PC-3 (cell line): ENCODE results near the gene GPR156. TPM values are rescaled to one million over a fixed set of nuclear protein-coding genes. Genes with fewer than 3 reads are reported as not detected.

Experiments
- ATAC-seq: fragments of 200-7000 bp; cut with Tn5 transposase; 2 replicates; pipeline ENCODE4 v1.9.1; 2020; ENCODE audit warnings: mild to moderate bottlenecking, moderate library complexity
- BruUV-seq: library from RNA; stranded (reverse); fragments of 400-500 nt; replicated peaks from 2 replicates; lab custom pipeline; 2021; lab: Mats Ljungman, UMichigan
- CTCF ChIA-PET: fragments of 300-600 bp; sonication (Branson Sonifier 250); formaldehyde crosslinking; loops from one replicate; lab custom pipeline; 2022; ENCODE audit warnings: antibody characterized with exemption; lab: Charles Lee
- POLR2A ChIA-PET: fragments of 300-600 bp; sonication (Branson Sonifier 250); formaldehyde crosslinking; loops from one replicate; lab custom pipeline; 2022; ENCODE audit warnings: antibody characterized with exemption; ENCODE audit not compliant: unreplicated experiment; lab: Charles Lee
- DNase-seq: peaks from one replicate; pipeline ENCODE4 v3.0.0-alpha.2; 2015
- H2AFZ ChIP-seq: fragments of 300-600 bp; sonication (generic); 2 replicates; pipeline ENCODE4 v1.6.0; 2016; ENCODE audit warnings: antibody characterized with exemption, low read length
- H3F3A ChIP-seq: fragments of 300-600 bp; sonication (generic); one replicate; pipeline ENCODE4 v1.6.0; 2017; ENCODE audit warnings: antibody characterized with exemption, low read length, control low read depth, mild to moderate bottlenecking; ENCODE audit not compliant: unreplicated experiment
- H3K27ac ChIP-seq: fragments of 300-600 bp; sonication (generic); 2 replicates; pipeline ENCODE4 v1.5.1; 2016; ENCODE audit warnings: mild to moderate bottlenecking, low read length
- H3K27me3 ChIP-seq: fragments of 300-600 bp; sonication (generic); 2 replicates; pipeline ENCODE4 v1.6.1; 2016; ENCODE audit warnings: low read length, mixed read lengths
- H3K36me3 ChIP-seq: fragments of 300-600 bp; sonication (generic); 2 replicates; pipeline ENCODE4 v1.6.1; 2016; ENCODE audit warnings: low read depth, mixed run types, low read length, mixed read lengths
- H3K4me1 ChIP-seq: fragments of 300-600 bp; sonication (generic); 2 replicates; pipeline ENCODE4 v1.5.1; 2016; ENCODE audit warnings: low read length; ENCODE audit not compliant: insufficient read depth
- H3K4me2 ChIP-seq: fragments of 300-600 bp; sonication (generic); 2 replicates; pipeline ENCODE4 v1.6.0; 2016; ENCODE audit warnings: low read length
- H3K4me3 ChIP-seq: fragments of 300-600 bp; sonication (generic); 2 replicates; pipeline ENCODE4 v1.5.1; 2016; ENCODE audit warnings: mild to moderate bottlenecking, low read length, mixed read lengths
- H3K79me2 ChIP-seq: fragments of 300-600 bp; sonication (generic); 2 replicates; pipeline ENCODE4 v1.6.1; 2017; ENCODE audit warnings: low read length, mixed read lengths
- H3K9ac ChIP-seq: fragments of 300-600 bp; sonication (generic); 2 replicates; pipeline ENCODE4 v1.6.0; 2016; ENCODE audit warnings: mild to moderate bottlenecking, low read length
- H3K9me2 ChIP-seq: fragments of 300-600 bp; sonication (generic); replicated peaks from 2 replicates; pipeline ENCODE4 v1.6.1; 2016; ENCODE audit warnings: mixed run types, low read length, mixed read lengths
- H3K9me3 ChIP-seq: fragments of 300-600 bp; sonication (generic); 2 replicates; pipeline ENCODE4 v1.6.1; 2016; ENCODE audit warnings: low read length, mixed read lengths
- H4K20me1 ChIP-seq: fragments of 300-600 bp; sonication (generic); 2 replicates; pipeline ENCODE4 v1.6.1; 2016; ENCODE audit warnings: low read length, mixed read lengths
- CTCF ChIP-seq: fragments of 300-600 bp; sonication (generic); conservative IDR thresholded peaks from 2 replicates; pipeline ENCODE4 v1.5.1; 2017; ENCODE audit warnings: antibody characterized with exemption, low read depth, mild to moderate bottlenecking, low read length
- EZH2 ChIP-seq: fragments of 300-600 bp; sonication (generic); IDR thresholded peaks from one replicate; pipeline ENCODE4 v1.6.1; 2017; ENCODE audit warnings: antibody characterized with exemption, mild to moderate bottlenecking, low read length; ENCODE audit not compliant: unreplicated experiment
- EZH2phosphoT487 ChIP-seq: fragments of 300-600 bp; sonication (generic); IDR thresholded peaks from 2 replicates; pipeline ENCODE4 v1.6.1; 2018; ENCODE audit warnings: mild to moderate bottlenecking, antibody characterized with exemption, low read length, borderline replicate concordance
- intact Hi-C: fragments of 100-400 bp; cut with micrococcal nuclease; formaldehyde crosslinking; loops from 2 replicates; pipeline ENCODE4 v1.9.0; 2023
- total RNA-seq: library from RNA; depleted of rRNA; stranded (reverse); fragments of >200 nt; gene quantifications from 2 replicates; pipeline ENCODE4 v1.2.3, GENCODE V29; 2014

Gene GPR156
- total RNA-seq, 1 experiment from 2014 or later = 5.1 TPM

DNA sequence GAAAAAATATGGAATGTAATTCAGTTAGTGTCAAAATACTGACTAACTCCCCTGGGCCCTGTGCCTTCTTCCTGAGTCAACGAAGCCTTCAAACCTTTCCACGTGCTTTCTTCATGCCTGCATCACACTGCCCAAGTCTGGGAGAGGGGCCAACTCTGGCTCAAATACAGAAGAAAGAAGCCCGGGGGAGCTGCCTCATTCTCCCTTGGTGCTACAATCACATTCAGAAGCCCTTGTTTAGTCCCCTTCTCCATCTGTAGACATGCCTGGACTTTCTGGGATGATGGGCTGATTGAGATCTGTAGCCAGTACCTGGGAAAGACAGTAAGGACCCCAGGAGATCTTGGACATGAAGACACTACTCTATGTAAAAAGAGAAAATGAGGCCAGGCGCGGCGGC lies 113.0 kb downstream of the GPR156 start:
- DNase-seq = peak; percentile 45
- Histone ChIP-seq H3K27ac (no peak overlapping the region), H3F3A (no peaks in the 10 kb centered on the region), H3K4me2 (no peak overlapping the region), H3K4me1 (peaks cover 43% of the 10 kb centered on the region), H3K9me3 (no peaks in the 10 kb centered on the region), H3K36me3 (no peaks in the 10 kb centered on the region), H2AFZ (no peak overlapping the region), H3K9ac (no peak overlapping the region), H4K20me1 (no peaks in the 10 kb centered on the region), H3K27me3 (no peaks in the 10 kb centered on the region), H3K79me2 (no peaks in the 10 kb centered on the region), H3K4me3 (no peak overlapping the region), H3K9me2 (no peaks in the 10 kb centered on the region)
- intact Hi-C loops = no loop called here
- BruUV-seq = no TSS peak
- no peak for ATAC-seq
- no peak for TF ChIP-seq CTCF
- no peak for TF ChIP-seq EZH2
- TF ChIP-seq EZH2phosphoT487 = no peak
- ChIA-PET CTCF (no interaction called here), POLR2A (interaction anchor here (0.7 kb wide), 1 partner anchor 25 kb away, joined by 36 read pairs; no protein-coding TSS in a partner anchor)

- H3K4me1 ChIP-seq = peaks cover 35% of the 10 kb centered on the region
- H3F3A ChIP-seq = no peaks in the 10 kb centered on the region
- H3K79me2 ChIP-seq = no peaks in the 10 kb centered on the region
- intact Hi-C loops = loop anchor here (2.0 kb wide), 1 partner anchor 77 kb away; the partner anchor contains the start of gene GSK3B
- H2AFZ ChIP-seq = 0 out of 2 replicates have a peak overlapping the region, but pooled peaks have one; percentile 36
- no peak overlapping the region for H3K9ac ChIP-seq
- H3K9me2 ChIP-seq = no peaks in the 10 kb centered on the region
- TF ChIP-seq EZH2 (no peak), CTCF (no peak), EZH2phosphoT487 (no peak)
- H3K4me3 ChIP-seq = no peak overlapping the region
- DNase-seq = no peak
- ChIA-PET CTCF (no interaction called here), POLR2A (interaction anchor here (1.6 kb wide), 1 partner anchor 76 kb away, joined by 14 read pairs; no protein-coding TSS in a partner anchor)
- H3K36me3 ChIP-seq = no peaks in the 10 kb centered on the region
- peak overlapping the region; percentile 65 for H3K4me2 ChIP-seq
- no peaks in the 10 kb centered on the region for H3K9me3 ChIP-seq
- no peaks in the 10 kb centered on the region for H4K20me1 ChIP-seq
- no peaks in the 10 kb centered on the region for H3K27me3 ChIP-seq
- no TSS peak for BruUV-seq
- peak overlapping the region; percentile 71 for H3K27ac ChIP-seq
- no peak for ATAC-seq
Measured at GRCh38 chr3:120171134-120171873, 113.7 kb downstream of the GPR156 start.
